Measurements from ENCODE around the gene FLYWCH1. TPM values are rescaled to one million over a fixed set of nuclear protein-coding genes. Genes with fewer than 3 reads are reported as not detected.

FLYWCH1 gene
- total and polyA plus RNA-seq, 9 of the 15 experiments (the other 6 are each of a cell fraction or from before 2014, with no cell fraction given): 0.18 to 33.6 (median 11.3) TPM

DNA sequence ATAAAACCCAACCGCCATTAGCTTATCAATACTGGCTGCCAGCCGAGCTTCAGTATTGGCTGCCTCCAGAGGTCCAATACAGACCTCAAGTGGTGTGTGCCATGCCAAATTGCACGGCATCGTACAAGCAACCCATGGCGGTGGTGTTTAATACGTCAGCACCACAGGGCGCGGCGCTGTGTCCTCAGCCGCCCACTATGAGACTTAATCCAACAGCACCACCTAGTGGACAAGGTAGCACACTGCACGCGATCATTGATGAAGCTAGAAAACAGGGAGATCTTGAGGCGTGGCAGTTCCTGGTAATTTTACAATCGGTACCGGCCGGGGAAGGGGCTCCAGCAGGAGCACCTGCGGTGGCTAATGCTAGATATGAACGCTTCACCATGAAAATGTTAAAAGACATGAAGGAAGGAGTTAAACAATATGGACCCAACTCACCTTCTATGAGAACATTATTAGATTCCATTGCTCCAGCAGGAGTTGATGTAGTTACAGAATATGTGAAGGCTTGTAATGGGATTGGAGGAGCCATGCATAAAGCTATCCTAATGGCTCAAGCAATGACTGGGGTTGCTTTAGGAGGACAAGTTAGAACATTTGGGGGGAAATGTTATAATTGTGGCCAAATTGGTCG, 15.4 kb downstream of the FLYWCH1 start (continued):
- TF ChIP-seq KLF13 (tag; IDR thresholded peaks at IDR 0.05; ENCODE audit: borderline replicate concordance, low read depth) (peak; percentile 59; the same call in 1 of the 2 replicates), ZNF431 (CRISPR knock-in tag; IDR thresholded peaks at IDR 0.05) (no peak), GTF2F1 (IDR thresholded peaks at IDR 0.05; ENCODE audit: low read depth, low read length) (no peak), SOX6 (IDR thresholded peaks at IDR 0.05) (peak; percentile 54; the same call in 1 of the 2 replicates), NCOA1 (IDR thresholded peaks at IDR 0.05; ENCODE audit: low read depth) (no peak), SMARCC2 (IDR thresholded peaks at IDR 0.05; ENCODE audit: low read depth) (0 out of 2 replicates have a peak, but pooled peaks have one; percentile 37), ESRRA (IDR thresholded peaks at IDR 0.05; ENCODE audit: borderline replicate concordance, low read depth) (0 out of 2 replicates have a peak, but pooled peaks have one; percentile 18), NEUROD1 (IDR thresholded peaks at IDR 0.05; ENCODE audit: borderline replicate concordance, low read depth, low read length, partially characterized antibody) (peak; percentile 22), ZNF232 (CRISPR knock-in tag; IDR thresholded peaks at IDR 0.05) (no peak), ARNT (IDR thresholded peaks at IDR 0.05) (0 out of 4 replicates have a peak, but pooled peaks of 1 of the 2 experiments have one; percentile 55), CREB1 (IDR thresholded peaks at IDR 0.05) (peak; percentile 80), CREB1 (CRISPR knock-in tag; IDR thresholded peaks at IDR 0.05) (peak; percentile 85), RAD21 (CRISPR knock-in tag; conservative IDR thresholded peaks at IDR 0.05 in 1 of 2, IDR thresholded peaks at IDR 0.05 in 1 of 2) (peak; percentile 64 to 78)
- TF ChIP-seq, protein P1, sequence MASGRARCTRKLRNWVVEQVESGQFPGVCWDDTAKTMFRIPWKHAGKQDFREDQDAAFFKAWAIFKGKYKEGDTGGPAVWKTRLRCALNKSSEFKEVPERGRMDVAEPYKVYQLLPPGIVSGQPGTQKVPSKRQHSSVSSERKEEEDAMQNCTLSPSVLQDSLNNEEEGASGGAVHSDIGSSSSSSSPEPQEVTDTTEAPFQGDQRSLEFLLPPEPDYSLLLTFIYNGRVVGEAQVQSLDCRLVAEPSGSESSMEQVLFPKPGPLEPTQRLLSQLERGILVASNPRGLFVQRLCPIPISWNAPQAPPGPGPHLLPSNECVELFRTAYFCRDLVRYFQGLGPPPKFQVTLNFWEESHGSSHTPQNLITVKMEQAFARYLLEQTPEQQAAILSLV (tag; IDR thresholded peaks at IDR 0.05): no peak
- TF ChIP-seq, protein P2, sequence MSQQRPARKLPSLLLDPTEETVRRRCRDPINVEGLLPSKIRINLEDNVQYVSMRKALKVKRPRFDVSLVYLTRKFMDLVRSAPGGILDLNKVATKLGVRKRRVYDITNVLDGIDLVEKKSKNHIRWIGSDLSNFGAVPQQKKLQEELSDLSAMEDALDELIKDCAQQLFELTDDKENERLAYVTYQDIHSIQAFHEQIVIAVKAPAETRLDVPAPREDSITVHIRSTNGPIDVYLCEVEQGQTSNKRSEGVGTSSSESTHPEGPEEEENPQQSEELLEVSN (IDR thresholded peaks at IDR 0.05; ENCODE audit: borderline replicate concordance in 1 of 2, extremely low read depth in 1 of 2, insufficient read depth in 1 of 2, insufficient read length in 1 of 2, low read depth in 1 of 2, low read length in 1 of 2, poor library complexity in 1 of 2, severe bottlenecking in 1 of 2): peak; percentile 28 to 75
- TF ChIP-seq, protein P3, sequence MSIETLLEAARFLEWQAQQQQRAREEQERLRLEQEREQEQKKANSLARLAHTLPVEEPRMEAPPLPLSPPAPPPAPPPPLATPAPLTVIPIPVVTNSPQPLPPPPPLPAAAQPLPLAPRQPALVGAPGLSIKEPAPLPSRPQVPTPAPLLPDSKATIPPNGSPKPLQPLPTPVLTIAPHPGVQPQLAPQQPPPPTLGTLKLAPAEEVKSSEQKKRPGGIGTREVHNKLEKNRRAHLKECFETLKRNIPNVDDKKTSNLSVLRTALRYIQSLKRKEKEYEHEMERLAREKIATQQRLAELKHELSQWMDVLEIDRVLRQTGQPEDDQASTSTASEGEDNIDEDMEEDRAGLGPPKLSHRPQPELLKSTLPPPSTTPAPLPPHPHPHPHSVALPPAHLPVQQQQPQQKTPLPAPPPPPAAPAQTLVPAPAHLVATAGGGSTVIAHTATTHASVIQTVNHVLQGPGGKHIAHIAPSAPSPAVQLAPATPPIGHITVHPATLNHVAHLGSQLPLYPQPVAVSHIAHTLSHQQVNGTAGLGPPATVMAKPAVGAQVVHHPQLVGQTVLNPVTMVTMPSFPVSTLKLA (conservative IDR thresholded peaks at IDR 0.05): peak in 1 of 2 experiments; percentile 63; a peak in 3 of 4 replicates
- TF ChIP-seq, protein P4, sequence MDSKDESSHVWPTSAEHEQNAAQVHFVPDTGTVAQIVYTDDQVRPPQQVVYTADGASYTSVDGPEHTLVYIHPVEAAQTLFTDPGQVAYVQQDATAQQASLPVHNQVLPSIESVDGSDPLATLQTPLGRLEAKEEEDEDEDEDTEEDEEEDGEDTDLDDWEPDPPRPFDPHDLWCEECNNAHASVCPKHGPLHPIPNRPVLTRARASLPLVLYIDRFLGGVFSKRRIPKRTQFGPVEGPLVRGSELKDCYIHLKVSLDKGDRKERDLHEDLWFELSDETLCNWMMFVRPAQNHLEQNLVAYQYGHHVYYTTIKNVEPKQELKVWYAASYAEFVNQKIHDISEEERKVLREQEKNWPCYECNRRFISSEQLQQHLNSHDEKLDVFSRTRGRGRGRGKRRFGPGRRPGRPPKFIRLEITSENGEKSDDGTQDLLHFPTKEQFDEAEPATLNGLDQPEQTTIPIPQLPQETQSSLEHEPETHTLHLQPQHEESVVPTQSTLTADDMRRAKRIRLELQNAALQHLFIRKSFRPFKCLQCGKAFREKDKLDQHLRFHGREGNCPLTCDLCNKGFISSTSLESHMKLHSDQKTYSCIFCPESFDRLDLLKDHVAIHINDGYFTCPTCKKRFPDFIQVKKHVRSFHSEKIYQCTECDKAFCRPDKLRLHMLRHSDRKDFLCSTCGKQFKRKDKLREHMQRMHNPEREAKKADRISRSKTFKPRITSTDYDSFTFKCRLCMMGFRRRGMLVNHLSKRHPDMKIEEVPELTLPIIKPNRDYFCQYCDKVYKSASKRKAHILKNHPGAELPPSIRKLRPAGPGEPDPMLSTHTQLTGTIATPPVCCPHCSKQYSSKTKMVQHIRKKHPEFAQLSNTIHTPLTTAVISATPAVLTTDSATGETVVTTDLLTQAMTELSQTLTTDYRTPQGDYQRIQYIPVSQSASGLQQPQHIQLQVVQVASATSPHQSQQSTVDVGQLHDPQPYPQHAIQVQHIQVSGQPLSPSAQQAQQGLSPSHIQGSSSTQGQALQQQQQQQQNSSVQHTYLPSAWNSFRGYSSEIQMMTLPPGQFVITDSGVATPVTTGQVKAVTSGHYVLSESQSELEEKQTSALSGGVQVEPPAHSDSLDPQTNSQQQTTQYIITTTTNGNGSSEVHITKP (IDR thresholded peaks at IDR 0.05; ENCODE audit: partially characterized antibody): no peak
- TF ChIP-seq, protein P5, sequence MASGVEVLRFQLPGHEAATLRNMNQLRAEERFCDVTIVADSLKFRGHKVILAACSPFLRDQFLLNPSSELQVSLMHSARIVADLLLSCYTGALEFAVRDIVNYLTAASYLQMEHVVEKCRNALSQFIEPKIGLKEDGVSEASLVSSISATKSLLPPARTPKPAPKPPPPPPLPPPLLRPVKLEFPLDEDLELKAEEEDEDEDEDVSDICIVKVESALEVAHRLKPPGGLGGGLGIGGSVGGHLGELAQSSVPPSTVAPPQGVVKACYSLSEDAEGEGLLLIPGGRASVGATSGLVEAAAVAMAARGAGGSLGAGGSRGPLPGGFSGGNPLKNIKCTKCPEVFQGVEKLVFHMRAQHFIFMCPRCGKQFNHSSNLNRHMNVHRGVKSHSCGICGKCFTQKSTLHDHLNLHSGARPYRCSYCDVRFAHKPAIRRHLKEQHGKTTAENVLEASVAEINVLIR (CRISPR knock-in tag; IDR thresholded peaks at IDR 0.05): no peak

Measured in K562 (cell line).